Putamen (tissue), 1 donor: ENCODE results near the gene WNT2B.
"Not testable (repeated sequence)": the region's sequence is repeated elsewhere in the genome, so short reads cannot be mapped to it uniquely, and the experiment has no call there.

ENCODE experiments used
- DNase-seq: peaks from one replicate; pipeline ENCODE4 v3.0.0-alpha.2; 2016; ENCODE audit warnings: low spot score

The WNT2B gene

DNA sequence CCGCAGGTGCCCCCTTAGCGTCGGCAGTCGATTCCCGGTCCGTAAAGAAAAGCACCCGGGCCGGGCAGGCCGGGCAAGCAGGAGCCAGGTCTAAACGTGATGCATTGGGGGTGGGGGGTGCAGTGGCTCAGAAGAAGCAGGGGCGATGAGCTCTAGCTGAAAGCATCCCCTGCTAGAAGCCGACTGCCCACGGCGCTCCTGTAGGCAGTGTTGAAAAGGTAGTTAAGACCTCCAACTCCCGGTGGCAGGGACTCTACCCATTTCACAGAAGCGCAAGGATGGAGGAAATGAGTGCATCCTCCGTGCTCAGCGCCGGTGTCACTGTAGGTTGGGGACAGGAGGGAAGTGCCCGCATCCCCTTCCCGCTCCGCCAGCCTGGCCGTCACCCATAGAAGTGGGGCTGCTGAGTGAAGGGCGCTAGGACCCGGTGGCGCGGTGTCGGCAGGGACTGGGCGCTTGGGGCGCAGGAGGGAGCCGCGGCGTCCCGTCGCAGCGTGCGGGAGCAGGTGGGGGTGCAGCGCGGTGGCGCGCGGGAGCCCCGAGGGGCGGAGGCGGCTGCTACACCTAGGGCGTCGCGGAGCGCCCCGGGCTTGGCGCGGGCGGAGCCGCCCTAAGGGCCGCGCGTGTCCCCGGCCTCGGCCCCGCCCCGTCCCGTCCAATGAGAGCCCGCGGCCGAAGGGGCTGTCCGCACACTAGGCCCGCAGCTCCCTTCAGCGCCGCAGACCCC, at the start of gene WNT2B:
Gene WNT2B (plus strand): TSS at position 688 of the 727 bp plus-strand sequence. CDS start 298 bp downstream, outside the sequence.
- peak; percentile 41 for DNase-seq

DNA sequence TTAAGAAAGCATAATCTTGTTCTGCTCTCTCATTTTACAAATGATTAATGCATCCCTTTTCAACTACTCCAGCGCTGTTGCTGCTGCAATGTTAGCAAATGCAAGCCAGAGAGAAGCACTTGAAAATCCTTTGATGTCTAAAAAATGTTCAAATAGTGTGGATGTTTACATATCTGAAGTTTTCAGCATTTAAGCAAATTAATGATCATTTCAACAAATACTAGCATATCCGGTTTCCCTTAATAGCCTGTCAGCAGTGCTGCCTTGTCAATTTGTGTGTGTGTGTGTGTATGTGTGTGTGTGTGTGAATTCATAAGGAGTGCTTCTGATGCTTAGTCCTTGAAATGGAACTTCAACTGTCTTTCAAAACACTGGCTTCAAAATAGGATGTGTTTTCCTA, 48.1 kb upstream of the WNT2B start:
- DNase-seq: no peak

GRCh38 chr1:112461200-112461871, 47.4 kb upstream of the WNT2B start:
- DNase-seq: no peak

DNA sequence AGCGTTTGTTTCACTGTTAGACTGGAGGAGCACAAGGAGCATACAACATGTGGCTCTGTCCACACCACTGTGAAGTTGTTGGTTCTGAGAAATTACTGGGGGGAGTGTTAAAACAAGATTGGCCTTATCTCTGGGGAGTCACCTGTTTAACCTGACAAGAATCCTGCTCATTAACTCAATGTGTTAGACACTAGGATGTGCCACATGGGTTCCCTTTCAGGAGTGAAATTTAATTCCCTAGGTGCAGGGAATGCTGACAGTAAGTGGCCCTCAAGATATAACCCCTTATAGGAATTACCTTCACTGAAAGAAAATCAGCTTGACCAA, 45.8 kb upstream of the WNT2B start:
- no peak for DNase-seq

DNA sequence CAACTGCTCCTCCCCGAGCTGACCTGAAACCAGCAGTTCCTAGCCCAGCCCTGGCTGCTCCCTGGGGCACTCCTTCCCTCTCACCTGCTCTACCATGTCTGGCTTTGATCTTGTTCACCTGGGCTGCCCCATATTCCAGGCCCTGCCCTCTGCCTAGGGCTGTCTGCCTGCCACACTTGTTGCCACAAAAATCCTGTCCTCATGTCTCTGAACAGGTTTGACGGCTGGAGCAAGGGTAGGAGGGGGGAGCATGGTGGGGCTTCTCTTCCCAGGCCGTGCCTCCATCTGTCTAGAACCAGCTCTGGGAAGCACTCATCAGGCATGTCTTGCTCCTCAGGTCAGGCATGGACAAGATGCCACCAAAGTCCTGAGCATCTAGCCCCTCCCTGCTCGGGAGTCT, 44.3 kb upstream of the WNT2B start:
- DNase-seq: no peak

DNA sequence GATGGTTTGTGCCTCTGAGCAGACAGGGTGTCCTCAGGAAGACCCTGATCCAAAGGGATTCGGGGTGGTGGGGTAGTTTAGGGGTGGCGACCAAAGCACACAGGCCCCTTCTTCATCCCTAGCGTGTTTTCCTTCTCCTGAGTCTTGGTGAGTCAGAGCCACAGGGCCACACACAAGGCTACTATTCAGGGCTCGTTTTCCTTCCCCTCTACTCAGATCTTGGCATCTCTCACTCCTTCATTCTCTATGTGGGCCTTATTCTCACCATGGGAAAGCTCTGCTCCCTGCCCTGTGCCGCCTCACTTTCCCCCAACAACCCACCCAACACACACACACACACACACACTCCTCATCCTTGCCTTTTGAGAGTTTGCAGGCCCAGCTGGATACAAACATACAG, 43.6 kb upstream of the WNT2B start:
- DNase-seq: peak; percentile 16

- peak; percentile 94 for DNase-seq
These were observed 42.6 kb upstream of the WNT2B start for GRCh38 chr1:112466078-112466660.

DNA sequence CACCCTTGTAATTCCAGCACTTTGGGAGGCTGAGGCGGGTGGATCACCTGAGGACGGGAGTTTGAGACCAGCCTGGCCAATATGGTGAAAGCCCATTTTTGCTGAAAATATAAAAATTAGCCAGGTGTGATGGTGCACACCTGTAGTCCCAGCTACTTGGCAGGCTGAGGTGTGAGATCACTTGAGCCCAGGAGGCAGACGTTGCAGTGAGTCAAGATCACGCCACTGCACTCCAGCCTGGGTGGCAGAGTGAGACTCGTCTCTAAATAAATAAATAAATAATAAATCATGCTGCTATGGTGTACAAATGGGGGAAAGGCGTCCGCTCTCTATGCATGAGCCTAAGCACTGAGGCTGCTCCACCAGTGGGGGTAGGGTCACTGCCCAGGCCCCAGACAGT, 38.4 kb upstream of the WNT2B start:
- DNase-seq: not testable (repeated sequence)

GRCh38 chr1:112470966-112471365, 37.8 kb upstream of the WNT2B start:
- DNase-seq: no peak

GRCh38 chr1:112472142-112472541, 36.6 kb upstream of the WNT2B start:
- DNase-seq: no peak

GRCh38 chr1:112477550-112477949, 31.2 kb upstream of the WNT2B start:
- no peak for DNase-seq

GRCh38 chr1:112478314-112478713, 30.5 kb upstream of the WNT2B start:
- DNase-seq: no peak

DNA sequence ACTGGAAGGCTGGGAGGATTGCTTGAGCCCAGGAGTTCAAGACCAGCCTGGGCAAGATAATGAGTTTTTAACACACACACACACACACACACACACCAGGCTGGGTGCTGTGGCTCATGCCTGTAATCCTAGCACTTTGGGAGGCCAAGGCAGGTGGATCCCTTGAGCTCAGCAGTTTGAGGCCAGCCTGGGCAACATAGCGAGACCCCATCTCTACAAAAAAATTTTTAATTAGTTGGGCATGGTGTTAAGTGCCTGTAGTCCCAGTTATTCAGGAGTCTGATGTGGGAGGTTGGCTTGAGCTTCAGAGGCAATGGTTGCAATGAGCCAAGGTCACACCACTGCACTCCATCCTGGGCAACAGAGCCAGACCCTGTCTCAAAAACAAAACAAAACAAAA, 22.7 kb upstream of the WNT2B start:
- DNase-seq: not testable (repeated sequence)

GRCh38 chr1:112487686-112488085, 21.1 kb upstream of the WNT2B start:
- DNase-seq: not testable (repeated sequence)

DNA sequence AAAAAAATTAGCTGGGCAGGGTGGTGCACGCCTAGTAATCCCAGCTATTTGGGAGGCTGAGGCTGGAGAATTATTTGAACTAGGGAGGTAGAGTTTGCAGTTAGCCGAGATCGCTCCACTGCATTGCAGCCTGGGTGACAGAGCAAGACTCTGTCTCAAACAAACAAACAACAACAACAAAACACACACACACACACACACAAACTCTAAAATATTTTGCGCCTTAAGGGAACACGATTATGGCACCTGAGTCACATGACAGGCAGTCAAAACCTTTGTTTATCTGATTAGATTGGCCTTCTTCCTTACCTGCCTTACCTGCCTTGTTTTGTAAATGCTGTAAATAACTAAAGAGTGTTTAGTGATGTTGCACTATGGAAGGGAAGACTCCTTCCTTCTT, 20.6 kb upstream of the WNT2B start:
- DNase-seq: no peak

DNA sequence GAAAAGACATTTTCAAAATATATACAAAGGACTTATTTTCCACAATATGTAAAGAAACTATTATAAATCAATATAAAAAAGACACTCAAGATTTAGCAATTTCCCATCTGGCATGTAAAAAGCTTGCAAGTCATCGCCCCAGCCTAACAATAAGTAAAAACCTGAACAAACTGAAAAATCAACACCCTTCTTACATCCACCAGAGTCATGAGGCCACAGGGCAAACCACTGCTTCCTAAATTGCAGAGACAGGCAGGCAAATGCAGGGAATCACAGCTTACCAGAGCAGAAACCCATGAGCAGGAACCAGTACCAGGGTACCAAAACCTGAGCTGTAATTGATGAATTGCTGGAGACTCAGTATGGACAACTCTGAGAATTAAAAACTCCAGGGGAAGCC, 16.7 kb upstream of the WNT2B start:
- DNase-seq: no peak

- no peak for DNase-seq
These were observed 15.4 kb upstream of the WNT2B start for GRCh38 chr1:112493351-112493750.

DNA sequence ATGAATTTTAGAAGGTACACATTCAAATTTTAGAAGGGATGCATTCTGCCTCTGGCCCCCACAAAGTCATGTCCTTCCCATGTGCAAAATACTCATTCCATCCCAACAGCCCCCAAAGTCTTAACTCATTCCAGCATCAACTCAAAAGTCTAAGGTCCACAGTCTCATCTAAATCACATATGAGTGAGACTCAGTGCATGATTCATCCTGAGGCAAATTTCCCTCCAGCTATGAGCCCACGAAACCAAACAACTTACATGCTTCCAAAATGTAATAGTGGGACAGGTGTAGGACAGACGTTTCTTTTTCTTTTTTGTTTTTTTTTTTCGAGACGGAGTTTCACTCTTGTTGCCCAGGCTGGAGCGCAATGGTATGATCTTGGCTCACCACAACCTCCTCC, 12.5 kb upstream of the WNT2B start:
- no peak for DNase-seq

GRCh38 chr1:112501810-112502641, 6.7 kb upstream of the WNT2B start:
- peak; percentile 62 for DNase-seq

GRCh38 chr1:112502826-112503225, 5.9 kb upstream of the WNT2B start:
- DNase-seq: no peak

- DNase-seq: no peak
These were observed 4.6 kb upstream of the WNT2B start for GRCh38 chr1:112504001-112504660.
